IMR-90 (cell line): ENCODE measurements around the gene ZNF783. TPM values are rescaled to one million over a fixed set of nuclear protein-coding genes. Genes with fewer than 3 reads are reported as not detected.

Experiments
- ATAC-seq: fragments of 200-7000 bp; cut with Tn5 transposase; 2 replicates; pipeline ENCODE4 v1.9.1; 2020; ENCODE audit warnings: low read depth, mild to moderate bottlenecking, moderate library complexity
- BruUV-seq: library from RNA; stranded (reverse); fragments of 400-500 nt; replicated peaks from 2 replicates; lab custom pipeline; 2021; lab: Mats Ljungman, UMichigan
- CTCF ChIA-PET: fragments of 300-600 bp; formaldehyde crosslinking; extraction: SDS; loops from one replicate; lab custom pipeline; 2021; ENCODE audit warnings: antibody characterized with exemption; lab: Yijun Ruan, JAX
- POLR2A ChIA-PET: fragments of 300-600 bp; sonication (Branson Sonifier 250); formaldehyde crosslinking; loops from one replicate; lab custom pipeline; 2022; ENCODE audit warnings: antibody characterized with exemption; ENCODE audit not compliant: unreplicated experiment; lab: Charles Lee
- DNase-seq: peaks from one replicate; pipeline ENCODE4 v3.0.0; 2013
- H2AFZ ChIP-seq: replicated peaks from 2 replicates; pipeline ENCODE3; 2013; ENCODE audit warnings: low read length, mild to moderate bottlenecking; ENCODE audit not compliant: poor library complexity
- H2AK5ac ChIP-seq: 2 replicates; pipeline ENCODE4 v1.6.1; 2013; ENCODE audit warnings: low read depth, low read length, inconsistent platforms
- H2AK9ac ChIP-seq: replicated peaks from 2 replicates; pipeline ENCODE3; 2013; ENCODE audit warnings: mild to moderate bottlenecking, low read depth, low read length, moderate library complexity; ENCODE audit not compliant: poor library complexity
- H2BK120ac ChIP-seq: 2 replicates; pipeline ENCODE4 v1.6.1; 2013; ENCODE audit warnings: low read depth, low read length, inconsistent platforms
- H2BK15ac ChIP-seq: 3 replicates; pipeline ENCODE4 v1.6.1; 2013; ENCODE audit warnings: low read depth, low read length, inconsistent platforms
- H2BK20ac ChIP-seq: 2 replicates; pipeline ENCODE4 v1.6.1; 2013; ENCODE audit warnings: low read depth, mild to moderate bottlenecking, inconsistent platforms, low read length, moderate library complexity
- H2BK5ac ChIP-seq: 2 replicates; pipeline ENCODE4 v1.6.1; 2013; ENCODE audit warnings: mild to moderate bottlenecking, low read depth, low read length, inconsistent platforms; ENCODE audit not compliant: poor library complexity, severe bottlenecking
- H3K14ac ChIP-seq: replicated peaks from 2 replicates; pipeline ENCODE4 v1.6.1; 2013; ENCODE audit warnings: low read depth, low read length, inconsistent platforms
- H3K18ac ChIP-seq: 2 replicates; pipeline ENCODE4 v1.6.1; 2013; ENCODE audit warnings: low read depth, low read length, control low read depth
- H3K23ac ChIP-seq: 2 replicates; pipeline ENCODE4 v1.6.1; 2013; ENCODE audit warnings: low read depth, low read length, inconsistent platforms
- H3K27ac ChIP-seq: 2 replicates; pipeline ENCODE4 v1.5.1; 2013; ENCODE audit warnings: mild to moderate bottlenecking, control low read depth, low read length; ENCODE audit not compliant: insufficient read depth
- H3K27me3 ChIP-seq: 2 replicates; pipeline ENCODE4 v1.6.1; 2013; ENCODE audit warnings: low read length; ENCODE audit not compliant: control insufficient read depth, insufficient read depth
- H3K36me3 ChIP-seq: 2 replicates; pipeline ENCODE4 v1.6.1; 2013; ENCODE audit warnings: low read length, mixed read lengths; ENCODE audit not compliant: control insufficient read depth, insufficient read depth
- H3K4ac ChIP-seq: 2 replicates; pipeline ENCODE4 v1.6.1; 2013; ENCODE audit warnings: low read depth, low read length, inconsistent platforms
- H3K4me1 ChIP-seq: 2 replicates; pipeline ENCODE4 v1.6.1; 2013; ENCODE audit warnings: low read length, mixed read lengths; ENCODE audit not compliant: control insufficient read depth, insufficient read depth
- H3K4me2 ChIP-seq: 2 replicates; pipeline ENCODE4 v1.6.1; 2013; ENCODE audit warnings: low read depth, mild to moderate bottlenecking, control low read depth, low read length, moderate library complexity
- H3K4me3 ChIP-seq: 2 replicates; pipeline ENCODE4 v1.5.1; 2013; ENCODE audit warnings: low read depth, mild to moderate bottlenecking, control low read depth, low read length, moderate library complexity; ENCODE audit not compliant: insufficient read depth
- H3K56ac ChIP-seq: 2 replicates; pipeline ENCODE4 v1.6.1; 2013; ENCODE audit warnings: low read length, inconsistent platforms; ENCODE audit not compliant: insufficient read depth; ENCODE audit errors: extremely low read depth
- H3K79me1 ChIP-seq, 2 experiments: 2 replicates each; pipeline ENCODE4 v1.6.1; 2013; ENCODE audit warnings: low read length in 2 of 2, inconsistent platforms in 1 of 2, low read depth in 1 of 2
- H3K9ac ChIP-seq: 2 replicates; pipeline ENCODE4 v1.6.1; 2013; ENCODE audit warnings: low read depth, low read length, control low read depth
- H3K9me1 ChIP-seq: 2 replicates; pipeline ENCODE4 v1.6.1; 2013; ENCODE audit warnings: low read length, inconsistent platforms; ENCODE audit not compliant: insufficient read depth
- H3K9me3 ChIP-seq: 2 replicates; pipeline ENCODE4 v1.6.1; 2013; ENCODE audit warnings: low read length; ENCODE audit not compliant: control insufficient read depth, insufficient read depth
- H4K20me1 ChIP-seq: 2 replicates; pipeline ENCODE4 v1.6.1; 2013; ENCODE audit warnings: low read length, inconsistent platforms; ENCODE audit not compliant: insufficient read depth
- H4K5ac ChIP-seq: 2 replicates; pipeline ENCODE4 v1.6.1; 2013; ENCODE audit warnings: mild to moderate bottlenecking, low read depth, low read length, control low read depth
- H4K8ac ChIP-seq, 2 experiments: 2 replicates each; pipeline ENCODE4 v1.6.1; 2013; ENCODE audit warnings: low read depth in 2 of 2, low read length in 2 of 2, control low read depth in 1 of 2, inconsistent platforms in 1 of 2
- H4K91ac ChIP-seq: 2 replicates; pipeline ENCODE4 v1.6.1; 2013; ENCODE audit warnings: low read depth, low read length, inconsistent platforms; ENCODE audit not compliant: insufficient read depth
- BHLHE40 ChIP-seq: fragments of 150-350 bp; IDR thresholded peaks from 2 replicates; pipeline ENCODE4 v1.6.1; 2016; ENCODE audit warnings: mild to moderate bottlenecking, low read depth, low read length
- CEBPB ChIP-seq: IDR thresholded peaks from 2 replicates; pipeline ENCODE4 v1.6.1; 2012; ENCODE audit warnings: low read depth, low read length, improper control_type of control experiment
- CHD1 ChIP-seq: IDR thresholded peaks from 2 replicates; pipeline ENCODE4 v1.6.1; 2012; ENCODE audit warnings: low read depth, low read length, improper control_type of control experiment
- FOS ChIP-seq: fragments of 150-350 bp; IDR thresholded peaks from 2 replicates; pipeline ENCODE4 v1.6.1; 2016; ENCODE audit warnings: low read depth, low read length
- MAFK ChIP-seq: IDR thresholded peaks from 2 replicates; pipeline ENCODE4 v1.6.1; 2012; ENCODE audit warnings: low read depth, low read length, improper control_type of control experiment
- MAZ ChIP-seq: IDR thresholded peaks from 2 replicates; pipeline ENCODE4 v1.6.1; 2012; ENCODE audit warnings: low read depth, mild to moderate bottlenecking, low read length, improper control_type of control experiment, moderate library complexity, borderline replicate concordance
- MXI1 ChIP-seq: IDR thresholded peaks from 2 replicates; pipeline ENCODE4 v1.6.1; 2012; ENCODE audit warnings: low read depth, mild to moderate bottlenecking, low read length, moderate library complexity, borderline replicate concordance
- NFE2L2 ChIP-seq: fragments of 150-350 bp; IDR thresholded peaks from 2 replicates; pipeline ENCODE4 v1.6.1; 2016; ENCODE audit warnings: low read depth, mild to moderate bottlenecking, low read length
- RAD21 ChIP-seq: IDR thresholded peaks from 2 replicates; pipeline ENCODE4 v1.6.1; 2012; ENCODE audit warnings: low read length, improper control_type of control experiment
- RCOR1 ChIP-seq: IDR thresholded peaks from 2 replicates; pipeline ENCODE4 v1.6.1; 2012; ENCODE audit warnings: mild to moderate bottlenecking, low read length, improper control_type of control experiment; ENCODE audit not compliant: insufficient replicate concordance
- RFX5 ChIP-seq: IDR thresholded peaks from 2 replicates; pipeline ENCODE4 v1.8.0; 2012; ENCODE audit warnings: low read depth, mild to moderate bottlenecking, low read length, moderate library complexity
- SMC3 ChIP-seq: fragments of 150-350 bp; IDR thresholded peaks from 2 replicates; pipeline ENCODE4 v1.6.1; 2016; ENCODE audit warnings: low read depth, mild to moderate bottlenecking, antibody characterized with exemption, low read length, moderate library complexity
- WGBS, 2 experiments: methylation state at CpG; one replicate each; pipeline versions ENCODE4 v1.1.5 to v1.1.7; 2013; ENCODE audit warnings: missing lambda C conversion rate in 2 of 2; ENCODE audit not compliant: insufficient read length in 1 of 2; ENCODE audit errors: extremely low coverage in 2 of 2; 5-methylcytosine and 5-hydroxymethylcytosine counted together
- dilution Hi-C: fragments of 300-500 bp; cut with HindIII; formaldehyde crosslinking; loops from one replicate; pipeline ENCODE4 v1.14.3; 2018; ENCODE audit warnings: low sequenced_read_pairs; ENCODE audit not compliant: unreplicated experiment
- in situ Hi-C: fragments of 300-500 bp; cut with MboI; formaldehyde crosslinking; loops from 3 replicates; pipeline ENCODE4 v1.14.3; 2019; ENCODE audit warnings: low sequenced_read_pairs, inconsistent platforms, mixed read lengths
- intact Hi-C: fragments of 100-400 bp; cut with micrococcal nuclease; formaldehyde crosslinking; loops from 2 replicates; pipeline ENCODE4 v1.10.0; 2022
- polyA plus RNA-seq, 3 experiments: library from polyadenylated mRNA; depleted of rRNA; stranded (reverse); fragments of >200 nt; gene quantifications; 2 replicates each; pipeline ENCODE4 v1.2.3, GENCODE V29; 2012; ENCODE audit warnings: low replicate concordance in 1 of 3
- total RNA-seq: library from RNA; depleted of rRNA; stranded (reverse); fragments of >200 nt; gene quantifications from 2 replicates; pipeline ENCODE4 v1.2.3, GENCODE V29; 2012
- TF ChIP-seq, protein P1 (sequence below): fragments of 150-350 bp; IDR thresholded peaks from 2 replicates; pipeline ENCODE4 v1.6.1; 2016; ENCODE audit warnings: low read depth, mild to moderate bottlenecking, low read length, moderate library complexity, borderline replicate concordance
- TF ChIP-seq, protein P2 (sequence below): conservative IDR thresholded peaks from 2 replicates; pipeline ENCODE4 v1.5.1; 2012; ENCODE audit warnings: mild to moderate bottlenecking, low read depth, low read length, improper control_type of control experiment
- TF ChIP-seq, protein P3 (sequence below): fragments of 150-350 bp; IDR thresholded peaks from 2 replicates; pipeline ENCODE4 v1.6.1; 2017; ENCODE audit warnings: mild to moderate bottlenecking, antibody characterized with exemption, low read length, low read depth

The ZNF783 gene
- total and polyA plus RNA-seq, 2 of the 4 experiments (the other 2 are of a cell fraction): 2.3 to 7.2 TPM

DNA sequence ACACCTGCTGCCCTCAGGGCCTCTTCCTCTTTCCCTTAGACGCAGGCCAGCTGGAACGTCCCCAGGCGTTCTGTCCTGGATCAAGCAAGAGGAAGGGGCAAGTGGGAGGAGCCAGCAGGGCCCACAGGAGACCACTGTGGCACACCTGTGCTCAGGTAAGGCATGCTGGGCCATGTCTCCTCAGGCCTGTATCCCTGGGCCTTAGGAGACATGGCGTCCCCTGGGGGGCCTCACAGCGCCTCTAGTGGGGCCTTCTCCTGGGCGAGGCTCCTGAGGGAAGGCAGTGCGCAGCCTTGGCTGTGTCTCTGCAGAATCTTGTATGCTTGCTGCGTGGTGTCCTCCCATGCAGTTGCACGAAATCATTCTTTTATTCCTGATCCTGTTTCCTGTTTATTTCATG lies 31.3 kb downstream of the ZNF783 start:
- Histone ChIP-seq H2AFZ (no peak overlapping the region), H2BK15ac (no peak overlapping the region), H2BK20ac (no peak overlapping the region), H4K8ac (no peak overlapping the region), H4K91ac (no peak overlapping the region), H3K18ac (no peak overlapping the region), H3K27ac (no peak overlapping the region), H2AK5ac (no peak overlapping the region), H3K79me1 (no peaks in the 10 kb centered on the region), H2BK5ac (no peak overlapping the region), H2AK9ac (no peak overlapping the region), H3K56ac (no peak overlapping the region), H3K4me1 (no peaks in the 10 kb centered on the region), H3K4me3 (no peak overlapping the region), H3K9ac (no peak overlapping the region), H3K4me2 (no peak overlapping the region), H3K9me3 (no peaks in the 10 kb centered on the region), H2BK120ac (no peak overlapping the region), H3K36me3 (peaks cover 6% of the 10 kb centered on the region; the same call in 1 of the 2 replicates), H3K9me1 (no peaks in the 10 kb centered on the region), H4K5ac (no peak overlapping the region), H3K4ac (no peak overlapping the region), H4K20me1 (no peaks in the 10 kb centered on the region), H3K23ac (no peak overlapping the region), H3K14ac (no peak overlapping the region), H3K27me3 (no peaks in the 10 kb centered on the region)
- TF ChIP-seq CHD1 (no peak), NFE2L2 (no peak), RAD21 (no peak), RFX5 (no peak), FOS (no peak), BHLHE40 (no peak), RCOR1 (no peak), MAFK (no peak), MAZ (no peak), SMC3 (no peak), CEBPB (no peak), MXI1 (no peak)
- TF ChIP-seq, protein P1, sequence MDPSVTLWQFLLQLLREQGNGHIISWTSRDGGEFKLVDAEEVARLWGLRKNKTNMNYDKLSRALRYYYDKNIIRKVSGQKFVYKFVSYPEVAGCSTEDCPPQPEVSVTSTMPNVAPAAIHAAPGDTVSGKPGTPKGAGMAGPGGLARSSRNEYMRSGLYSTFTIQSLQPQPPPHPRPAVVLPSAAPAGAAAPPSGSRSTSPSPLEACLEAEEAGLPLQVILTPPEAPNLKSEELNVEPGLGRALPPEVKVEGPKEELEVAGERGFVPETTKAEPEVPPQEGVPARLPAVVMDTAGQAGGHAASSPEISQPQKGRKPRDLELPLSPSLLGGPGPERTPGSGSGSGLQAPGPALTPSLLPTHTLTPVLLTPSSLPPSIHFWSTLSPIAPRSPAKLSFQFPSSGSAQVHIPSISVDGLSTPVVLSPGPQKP: no peak
- TF ChIP-seq, protein P2, sequence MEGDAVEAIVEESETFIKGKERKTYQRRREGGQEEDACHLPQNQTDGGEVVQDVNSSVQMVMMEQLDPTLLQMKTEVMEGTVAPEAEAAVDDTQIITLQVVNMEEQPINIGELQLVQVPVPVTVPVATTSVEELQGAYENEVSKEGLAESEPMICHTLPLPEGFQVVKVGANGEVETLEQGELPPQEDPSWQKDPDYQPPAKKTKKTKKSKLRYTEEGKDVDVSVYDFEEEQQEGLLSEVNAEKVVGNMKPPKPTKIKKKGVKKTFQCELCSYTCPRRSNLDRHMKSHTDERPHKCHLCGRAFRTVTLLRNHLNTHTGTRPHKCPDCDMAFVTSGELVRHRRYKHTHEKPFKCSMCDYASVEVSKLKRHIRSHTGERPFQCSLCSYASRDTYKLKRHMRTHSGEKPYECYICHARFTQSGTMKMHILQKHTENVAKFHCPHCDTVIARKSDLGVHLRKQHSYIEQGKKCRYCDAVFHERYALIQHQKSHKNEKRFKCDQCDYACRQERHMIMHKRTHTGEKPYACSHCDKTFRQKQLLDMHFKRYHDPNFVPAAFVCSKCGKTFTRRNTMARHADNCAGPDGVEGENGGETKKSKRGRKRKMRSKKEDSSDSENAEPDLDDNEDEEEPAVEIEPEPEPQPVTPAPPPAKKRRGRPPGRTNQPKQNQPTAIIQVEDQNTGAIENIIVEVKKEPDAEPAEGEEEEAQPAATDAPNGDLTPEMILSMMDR: no peak
- TF ChIP-seq, protein P3, sequence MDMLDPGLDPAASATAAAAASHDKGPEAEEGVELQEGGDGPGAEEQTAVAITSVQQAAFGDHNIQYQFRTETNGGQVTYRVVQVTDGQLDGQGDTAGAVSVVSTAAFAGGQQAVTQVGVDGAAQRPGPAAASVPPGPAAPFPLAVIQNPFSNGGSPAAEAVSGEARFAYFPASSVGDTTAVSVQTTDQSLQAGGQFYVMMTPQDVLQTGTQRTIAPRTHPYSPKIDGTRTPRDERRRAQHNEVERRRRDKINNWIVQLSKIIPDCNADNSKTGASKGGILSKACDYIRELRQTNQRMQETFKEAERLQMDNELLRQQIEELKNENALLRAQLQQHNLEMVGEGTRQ: no peak
- BruUV-seq: no TSS peak
- DNase-seq: no peak
- CTCF ChIA-PET: interaction anchor here (0.6 kb wide), 1 partner anchor 31 kb away, joined by 4 read pairs; no protein-coding TSS in a partner anchor
- intact Hi-C loops: no loop called here
- ATAC-seq: no peak
- WGBS, 2 experiments: 95% methylated on average over 4 of the region's 9 CpGs; no CpG with 5 or more reads in 1 of the 2 experiments
- in situ Hi-C loops: no loop called here
- POLR2A ChIA-PET: no interaction called here
- dilution Hi-C loops: no loop called here
